GM19328 (cell line): ENCODE data around the gene BLCAP.
"Not testable (repeated sequence)": the region's sequence is repeated elsewhere in the genome, so short reads cannot be mapped to it uniquely, and the experiment has no call there.

Experiments
- ATAC-seq: cut with Tn5 transposase; IDR thresholded peaks from one replicate; pipeline ENCODE4 v1.9.1; 2021; ENCODE audit warnings: mild to moderate bottlenecking, moderate library complexity; ENCODE audit not compliant: unreplicated experiment

BLCAP gene

DNA sequence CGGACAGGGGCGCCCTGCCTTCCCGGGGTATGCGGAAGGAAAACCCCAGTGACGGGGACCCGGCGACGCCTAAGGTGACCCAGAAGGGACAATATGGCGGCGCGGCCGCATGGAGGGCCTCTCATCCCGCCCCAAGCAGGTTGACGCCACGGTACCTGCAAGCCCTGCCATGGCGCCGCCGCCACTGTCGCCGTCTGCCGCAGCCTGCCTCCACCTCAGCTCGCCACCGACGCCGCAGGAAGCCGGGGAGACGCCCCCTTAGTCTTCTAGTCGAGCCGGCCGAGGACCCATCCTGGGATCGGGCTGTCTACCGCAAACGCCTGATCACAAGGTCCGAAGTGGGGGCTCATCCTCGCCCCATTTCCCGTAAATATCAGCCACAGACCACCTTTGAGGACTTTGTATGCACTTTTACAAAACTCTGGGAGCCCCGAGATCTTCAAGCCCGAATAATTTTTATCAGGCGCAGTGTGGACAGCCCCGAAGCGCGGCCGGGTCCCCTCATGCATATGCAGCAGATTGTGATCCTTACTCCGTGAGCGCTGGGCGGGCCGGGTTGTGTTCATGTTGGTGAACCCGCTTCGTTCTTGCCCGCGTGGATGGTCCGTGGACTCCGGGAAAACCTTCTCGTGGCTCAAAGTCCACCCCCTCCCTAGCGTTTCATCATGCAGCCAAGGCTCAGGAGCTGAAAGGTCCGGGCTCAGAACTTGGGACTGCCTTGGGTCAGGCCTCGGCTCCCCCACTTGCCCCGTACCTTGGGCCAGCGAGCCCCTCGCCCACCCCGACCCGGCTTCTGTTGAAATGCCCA is at the start of gene BLCAP:
TSS of gene BLCAP (minus strand) at position 239 of the 808 bp plus-strand sequence. CDS start 8,702 bp downstream, outside the sequence.
- peak; percentile 66 for ATAC-seq

- not testable (repeated sequence) for ATAC-seq
Observed at GRCh38 chr20:37577436-37577835, 49.8 kb upstream of the BLCAP start.

DNA sequence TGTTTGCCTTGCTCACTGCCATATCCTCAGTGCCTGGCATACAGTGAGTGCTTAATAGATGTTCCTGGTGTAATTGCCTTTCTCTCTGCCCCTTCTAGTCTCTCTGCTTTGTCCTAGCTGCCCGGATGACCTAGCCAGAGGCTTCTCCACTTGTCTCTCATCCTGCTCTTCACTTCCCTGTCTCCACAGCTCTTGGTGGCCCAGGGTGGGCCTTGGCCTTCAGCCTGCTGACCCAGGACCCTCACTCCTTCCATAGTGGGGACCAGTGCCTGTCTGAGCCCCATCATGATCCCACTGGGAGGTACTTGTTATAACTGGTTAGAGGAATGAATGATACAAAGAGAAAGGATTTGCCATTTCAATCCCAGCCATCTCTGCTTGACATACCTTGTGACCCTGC is 49.2 kb upstream of the BLCAP start:
- ATAC-seq = no peak

DNA sequence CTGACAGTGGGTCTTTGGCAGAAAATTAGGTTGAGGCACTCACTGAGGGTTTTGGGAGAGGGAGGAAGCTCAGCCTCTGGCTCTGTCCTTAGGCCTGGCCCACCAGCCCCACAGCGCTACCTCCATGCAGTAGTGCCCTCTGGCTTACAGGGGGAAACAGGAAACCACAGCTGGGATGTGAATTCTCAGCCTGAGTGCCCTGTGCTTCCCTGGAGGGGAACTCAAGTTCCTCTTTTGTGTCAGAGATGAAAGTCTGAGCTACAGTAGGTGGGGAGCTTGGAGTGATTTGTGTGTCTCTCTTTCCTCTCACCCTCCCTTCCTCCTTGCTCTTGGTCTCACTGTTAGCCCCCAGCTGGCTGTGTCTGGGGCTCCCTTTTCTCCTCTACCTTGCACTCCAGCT is 48.2 kb upstream of the BLCAP start:
- no peak for ATAC-seq

DNA sequence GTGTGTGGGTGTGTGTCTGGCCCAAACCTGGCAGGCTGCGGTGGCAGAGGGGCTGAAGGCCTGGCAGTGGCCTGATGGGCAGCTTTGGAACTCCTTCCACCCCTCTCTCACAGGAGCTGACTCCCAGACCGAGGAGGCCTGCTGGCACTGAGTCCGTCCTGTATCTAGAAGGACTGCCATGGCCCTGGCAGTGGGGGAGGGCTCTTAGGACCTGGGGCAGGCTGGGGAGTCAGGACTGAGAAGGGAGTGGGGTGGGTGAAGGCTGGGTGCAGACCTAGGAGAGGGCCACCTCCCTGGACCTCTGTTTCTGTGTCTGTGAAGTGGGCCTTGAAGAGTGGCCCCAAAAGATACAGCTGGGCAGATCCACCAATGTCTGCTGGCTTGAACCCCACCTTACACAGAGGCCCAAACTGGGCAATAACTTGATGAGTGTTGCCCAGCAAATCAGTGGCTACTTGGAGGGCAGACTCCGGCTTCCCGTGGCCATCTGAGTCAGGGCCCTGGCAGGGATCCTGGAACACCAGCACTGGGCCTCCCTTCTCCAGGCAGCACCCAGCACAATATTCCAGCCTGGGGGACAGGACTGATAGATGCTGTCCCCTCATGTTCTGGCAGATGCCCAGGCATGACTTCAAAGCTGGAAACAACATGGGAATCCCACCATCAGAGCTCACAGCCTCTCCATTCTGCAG is 46.7 kb upstream of the BLCAP start:
- no peak for ATAC-seq

GRCh38 chr20:37573626-37574198 is 46.0 kb upstream of the BLCAP start:
- no peak for ATAC-seq

- no peak for ATAC-seq
Observed at GRCh38 chr20:37571033-37571432, 43.4 kb upstream of the BLCAP start.

- no peak for ATAC-seq
Observed at GRCh38 chr20:37570419-37570818, 42.7 kb upstream of the BLCAP start.

DNA sequence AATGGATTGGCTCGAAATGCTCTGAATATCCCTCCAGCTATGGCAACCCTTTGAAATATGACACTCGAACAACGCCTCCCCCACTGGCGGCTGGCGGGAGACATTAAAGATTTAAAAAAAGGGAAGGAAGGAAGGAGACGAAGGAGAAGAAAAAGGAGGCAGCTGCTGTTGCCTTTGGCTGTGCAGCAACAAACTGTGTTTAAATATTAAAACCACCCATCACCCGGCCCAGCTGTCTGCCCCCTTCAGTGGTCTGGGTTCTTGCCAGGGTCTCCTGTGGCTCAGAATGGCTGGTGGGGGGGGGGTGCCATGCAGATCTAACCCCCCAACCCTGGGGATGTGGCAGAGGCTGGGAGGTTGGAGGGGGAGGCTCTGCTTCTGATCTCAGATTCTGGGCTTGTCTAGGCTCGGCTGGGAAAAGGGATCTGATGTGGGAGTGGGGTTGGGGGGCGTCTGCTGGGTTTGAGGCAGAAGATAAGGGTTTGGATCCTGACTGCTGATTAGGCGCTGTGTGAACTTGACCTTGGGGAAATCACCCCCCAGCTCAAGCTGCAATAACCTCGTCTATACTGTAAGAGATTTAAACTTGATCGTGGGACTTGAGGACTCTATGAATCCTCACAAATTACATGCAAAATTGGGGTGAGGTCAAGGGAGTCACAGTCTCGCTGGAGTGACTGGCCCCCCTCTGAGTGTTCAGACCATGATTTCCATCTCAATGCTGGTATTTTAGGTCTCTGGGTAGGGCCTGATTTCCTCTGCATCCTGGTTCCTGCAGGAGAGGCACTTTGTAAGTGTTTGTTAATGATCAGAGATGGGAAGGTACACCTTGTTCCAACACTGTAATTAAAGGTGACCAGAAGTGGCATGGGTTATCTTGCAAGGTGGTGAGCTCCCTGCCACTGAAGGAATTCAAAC is 40.3 kb upstream of the BLCAP start:
- no peak for ATAC-seq

DNA sequence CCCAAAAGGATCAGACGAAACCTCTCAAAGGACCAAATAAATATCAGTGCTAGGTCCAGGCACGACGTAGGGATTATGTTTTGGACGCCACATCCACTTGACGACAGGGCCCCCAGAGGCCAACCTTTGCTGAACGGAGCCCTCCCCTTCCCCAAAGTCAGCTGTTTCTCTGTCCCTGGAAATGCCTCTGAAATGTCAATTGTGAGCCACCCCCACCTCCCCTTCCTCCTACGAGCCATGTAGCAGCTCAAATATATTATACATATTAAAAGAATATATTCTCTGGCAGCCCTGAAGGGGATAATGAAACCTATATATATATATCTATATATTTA is 39.6 kb upstream of the BLCAP start:
- no peak for ATAC-seq

DNA sequence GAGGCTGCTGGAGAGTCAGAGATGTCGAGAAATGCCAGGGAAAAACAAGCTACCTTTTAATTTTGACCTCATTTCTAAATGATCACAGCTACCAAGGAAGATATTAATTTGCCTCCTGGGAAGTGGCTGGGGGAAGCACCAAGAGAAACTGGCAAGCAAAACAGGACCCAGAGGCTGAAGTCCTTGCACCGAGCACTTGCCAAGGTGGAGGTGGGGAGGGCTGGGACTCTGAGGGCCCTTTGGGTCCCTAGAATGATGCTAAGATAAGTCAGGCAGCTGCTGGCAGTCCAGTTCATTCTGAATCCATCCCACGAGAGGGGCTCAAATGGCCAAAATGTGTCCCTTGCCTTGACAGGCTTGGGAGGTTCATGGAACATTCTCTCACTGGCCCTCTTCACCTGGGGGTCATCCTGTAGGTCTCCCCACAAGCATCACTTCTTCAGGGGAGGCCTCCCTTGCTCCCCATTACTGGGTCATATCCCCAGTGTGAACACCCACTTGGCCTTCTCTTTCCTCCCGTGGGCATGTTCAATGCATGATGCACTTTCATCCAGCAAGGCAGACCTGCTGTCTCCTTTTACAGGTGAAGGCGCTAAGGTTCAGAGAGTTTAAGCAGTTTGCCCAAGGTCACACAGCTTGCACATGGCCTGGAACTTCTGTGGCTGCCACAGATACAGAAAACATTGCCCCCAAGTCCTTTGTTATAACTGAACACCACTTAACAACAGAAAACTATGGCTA is 39.1 kb upstream of the BLCAP start:
- ATAC-seq = no peak

- no peak for ATAC-seq
Observed at GRCh38 chr20:37565134-37565811, 37.6 kb upstream of the BLCAP start.

DNA sequence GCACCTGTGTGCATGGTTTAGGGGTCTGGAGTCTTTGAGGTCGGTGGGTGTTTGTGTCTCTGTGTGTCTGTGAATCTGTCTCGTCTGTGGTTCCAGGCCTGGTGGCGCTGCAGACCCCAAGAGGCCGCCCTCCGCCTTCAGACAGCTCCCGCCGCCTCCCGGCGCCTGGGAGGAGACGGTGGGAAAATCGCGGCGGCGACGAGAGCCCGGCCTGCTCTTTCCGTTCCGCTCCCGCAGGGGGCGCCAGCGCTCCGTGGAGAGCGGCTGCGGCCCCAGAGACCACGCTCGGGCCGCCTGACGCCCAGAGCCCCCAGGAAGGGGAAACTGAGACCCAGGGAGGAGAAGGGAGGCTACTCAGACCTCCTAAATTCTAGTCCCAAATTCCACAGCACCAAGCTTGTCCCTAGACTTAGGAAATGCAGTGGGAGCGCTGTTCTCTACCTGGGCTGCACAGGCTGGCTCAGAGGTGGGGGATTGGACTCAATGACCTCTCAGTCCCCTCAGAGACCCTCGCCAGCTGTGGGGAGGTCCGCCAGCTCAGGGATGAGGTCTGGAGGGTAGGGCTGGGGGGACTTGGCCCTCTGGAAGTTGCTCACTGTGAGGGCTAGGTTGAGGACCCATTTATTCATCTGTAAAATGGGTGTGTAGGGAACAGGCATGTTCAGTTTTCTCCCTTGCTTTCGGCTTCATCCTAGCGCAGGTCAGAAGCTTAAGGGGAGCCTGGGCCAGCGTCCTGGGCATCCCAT is 36.9 kb upstream of the BLCAP start:
- ATAC-seq = no peak

- ATAC-seq = no peak
Observed at GRCh38 chr20:37564016-37564387, 36.3 kb upstream of the BLCAP start.

- no peak for ATAC-seq
Observed at GRCh38 chr20:37562695-37563480, 35.2 kb upstream of the BLCAP start.

- ATAC-seq = no peak
Observed at GRCh38 chr20:37560629-37561028, 33.0 kb upstream of the BLCAP start.

DNA sequence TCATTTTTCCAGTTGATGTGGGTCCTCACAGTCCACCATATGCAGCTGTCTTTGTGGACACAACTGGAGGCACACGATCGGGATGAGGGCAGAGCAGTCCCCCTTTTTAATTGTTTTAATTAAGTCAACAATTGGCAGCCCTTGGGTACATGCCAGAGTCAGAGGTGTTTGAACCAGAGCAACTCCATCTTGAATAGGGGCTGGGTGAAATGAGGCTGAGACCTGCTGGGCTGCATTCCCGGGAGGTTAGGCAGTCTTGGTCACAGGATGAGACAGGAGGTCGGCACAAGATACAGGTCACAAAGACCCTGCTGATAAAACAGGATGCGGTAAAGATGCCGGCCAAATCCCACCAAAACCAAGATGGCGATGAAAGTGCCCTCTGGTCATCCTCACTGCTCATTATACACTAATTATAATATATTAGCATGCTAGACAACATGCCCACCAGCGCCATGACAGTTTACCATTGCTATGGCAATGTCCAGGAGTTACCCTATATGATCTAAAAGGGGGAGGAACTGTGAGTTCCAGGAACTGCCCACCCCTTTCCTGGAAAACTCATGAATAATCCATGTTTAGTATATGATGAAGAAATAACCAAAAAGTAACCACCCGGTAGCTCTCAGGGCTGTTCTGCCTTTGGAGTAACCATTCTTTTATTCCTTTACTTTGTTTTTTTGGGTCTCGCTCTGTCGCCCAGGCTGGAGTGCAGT is 31.8 kb upstream of the BLCAP start:
- ATAC-seq = no peak

DNA sequence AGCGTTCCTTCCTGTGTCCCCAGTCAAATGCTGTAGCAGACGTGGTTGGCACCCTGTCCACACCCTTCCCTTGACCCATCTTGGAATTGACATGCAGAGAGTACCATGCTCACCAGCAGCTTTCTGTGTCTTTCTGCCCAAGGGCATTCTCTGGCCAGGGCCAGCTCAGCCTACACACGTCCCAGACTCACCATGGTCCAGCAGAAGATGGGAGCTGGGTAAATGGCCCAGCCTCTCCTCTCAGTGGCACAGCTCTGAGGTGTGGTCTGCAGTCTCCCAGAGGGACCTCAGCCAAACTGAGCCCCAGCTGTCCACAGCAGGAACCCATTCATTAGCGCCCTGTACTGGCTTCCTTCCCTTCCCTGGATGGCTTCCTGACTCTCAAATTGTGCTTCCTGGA is 31.1 kb upstream of the BLCAP start:
- no peak for ATAC-seq
